IMR-90 (cell line): ENCODE results near the gene CENPM. TPM values are rescaled to one million over a fixed set of nuclear protein-coding genes. Genes with fewer than 3 reads are reported as not detected.

Experiments
- BHLHE40 ChIP-seq: fragments of 150-350 bp; IDR thresholded peaks from 2 replicates; pipeline ENCODE4 v1.6.1; 2016; ENCODE audit warnings: mild to moderate bottlenecking, low read depth, low read length
- CEBPB ChIP-seq: IDR thresholded peaks from 2 replicates; pipeline ENCODE4 v1.6.1; 2012; ENCODE audit warnings: low read depth, low read length, improper control_type of control experiment
- ELK1 ChIP-seq: fragments of 150-350 bp; IDR thresholded peaks from 2 replicates; pipeline ENCODE4 v1.6.1; 2016; ENCODE audit warnings: low read depth, mild to moderate bottlenecking, low read length, moderate library complexity, borderline replicate concordance
- MAFK ChIP-seq: IDR thresholded peaks from 2 replicates; pipeline ENCODE4 v1.6.1; 2012; ENCODE audit warnings: low read depth, low read length, improper control_type of control experiment
- NFE2L2 ChIP-seq: fragments of 150-350 bp; IDR thresholded peaks from 2 replicates; pipeline ENCODE4 v1.6.1; 2016; ENCODE audit warnings: low read depth, mild to moderate bottlenecking, low read length
- polyA plus RNA-seq, 3 experiments: library from polyadenylated mRNA; depleted of rRNA; stranded (reverse); fragments of >200 nt; gene quantifications; 2 replicates each; pipeline ENCODE4 v1.2.3, GENCODE V29; 2012; ENCODE audit warnings: low replicate concordance in 1 of 3
- total RNA-seq: library from RNA; depleted of rRNA; stranded (reverse); fragments of >200 nt; gene quantifications from 2 replicates; pipeline ENCODE4 v1.2.3, GENCODE V29; 2012

The CENPM gene
- total and polyA plus RNA-seq, 2 of the 4 experiments (the other 2 are of a cell fraction): 18.1 to 20.1 TPM

GRCh38 chr22:41904450-41905410 is 42.2 kb downstream of the CENPM start (continued):
- TF ChIP-seq NFE2L2 (no peak), ELK1 (no peak), BHLHE40 (no peak), MAFK (no peak), CEBPB (no peak)
